Right renal cortex interstitium (tissue), 3 donors: ENCODE measurements around the gene TRAF7. TPM values are rescaled to one million over a fixed set of nuclear protein-coding genes. Genes with fewer than 3 reads are reported as not detected.
A peak's percentile ranks its signal among the peaks of the same experiment; 100 is the strongest.

ENCODE experiments used
- DNase-seq, 3 donors: peaks; one replicate each; pipeline ENCODE4 v3.0.0-alpha.2; 2013; ENCODE audit warnings: low read depth in 3 of 3, low spot score in 2 of 3
- polyA plus RNA-seq, 3 donors: library from polyadenylated mRNA; unstranded; fragments of 120-200 nt; gene quantifications; one replicate each; pipeline ENCODE4 v1.2.1, GENCODE V29; 2013; ENCODE audit not compliant: insufficient read length in 3 of 3

Gene TRAF7
- polyA plus RNA-seq, 3 donors, result 51.4 to 60.4 (median 60.3) TPM

- DNase-seq, result no peak
Observed at GRCh38 chr16:2147378-2147777, 8.2 kb upstream of the TRAF7 start.

- peak in 1 of 3 donors; percentile 25 for DNase-seq
Observed at GRCh38 chr16:2147981-2148671, 7.5 kb upstream of the TRAF7 start, which contains the start of gene RAB26. RAB26 (plus strand) TSS chr16:2148625; CDS start chr16:2148784, 159 bp downstream.

GRCh38 chr16:2148714-2149629 lies 6.6 kb upstream of the TRAF7 start:
- DNase-seq, result no peak

- DNase-seq, result no peak
Observed at GRCh38 chr16:2149630-2150417, 5.8 kb upstream of the TRAF7 start.

GRCh38 chr16:2150418-2151187 lies 5.0 kb upstream of the TRAF7 start:
- no peak for DNase-seq

GRCh38 chr16:2151188-2152091 lies 4.1 kb upstream of the TRAF7 start:
- no peak for DNase-seq

GRCh38 chr16:2152695-2153506 lies 2.7 kb upstream of the TRAF7 start:
- DNase-seq, result no peak

GRCh38 chr16:2154533-2155090 lies 970 bp upstream of the TRAF7 start:
- DNase-seq, result no peak

- DNase-seq, result no peak
Observed at GRCh38 chr16:2155977-2156848, 631 bp downstream of the TRAF7 start.

GRCh38 chr16:2156849-2157224 lies 1.3 kb downstream of the TRAF7 start:
- no peak for DNase-seq

- DNase-seq, result no peak
Observed at GRCh38 chr16:2157480-2158261, 2.1 kb downstream of the TRAF7 start.

GRCh38 chr16:2158262-2158638 lies 2.7 kb downstream of the TRAF7 start:
- no peak for DNase-seq

- DNase-seq, result no peak
Observed at GRCh38 chr16:2159175-2159838, 3.7 kb downstream of the TRAF7 start.

- DNase-seq, result no peak
Observed at GRCh38 chr16:2160915-2161551, 5.5 kb downstream of the TRAF7 start.

GRCh38 chr16:2161911-2162310 lies 6.3 kb downstream of the TRAF7 start:
- DNase-seq, result no peak
